ENCODE results near the gene FGF11. TPM values are rescaled to one million over a fixed set of nuclear protein-coding genes. Genes with fewer than 3 reads are reported as not detected.
A peak's percentile ranks its signal among the peaks of the same experiment; 100 is the strongest.

Gene FGF11
- total and polyA plus RNA-seq, 2 of the 13 experiments (the other 11 are each of a cell fraction or from before 2014, with no cell fraction given): 0.20 to 7.6 TPM

DNA sequence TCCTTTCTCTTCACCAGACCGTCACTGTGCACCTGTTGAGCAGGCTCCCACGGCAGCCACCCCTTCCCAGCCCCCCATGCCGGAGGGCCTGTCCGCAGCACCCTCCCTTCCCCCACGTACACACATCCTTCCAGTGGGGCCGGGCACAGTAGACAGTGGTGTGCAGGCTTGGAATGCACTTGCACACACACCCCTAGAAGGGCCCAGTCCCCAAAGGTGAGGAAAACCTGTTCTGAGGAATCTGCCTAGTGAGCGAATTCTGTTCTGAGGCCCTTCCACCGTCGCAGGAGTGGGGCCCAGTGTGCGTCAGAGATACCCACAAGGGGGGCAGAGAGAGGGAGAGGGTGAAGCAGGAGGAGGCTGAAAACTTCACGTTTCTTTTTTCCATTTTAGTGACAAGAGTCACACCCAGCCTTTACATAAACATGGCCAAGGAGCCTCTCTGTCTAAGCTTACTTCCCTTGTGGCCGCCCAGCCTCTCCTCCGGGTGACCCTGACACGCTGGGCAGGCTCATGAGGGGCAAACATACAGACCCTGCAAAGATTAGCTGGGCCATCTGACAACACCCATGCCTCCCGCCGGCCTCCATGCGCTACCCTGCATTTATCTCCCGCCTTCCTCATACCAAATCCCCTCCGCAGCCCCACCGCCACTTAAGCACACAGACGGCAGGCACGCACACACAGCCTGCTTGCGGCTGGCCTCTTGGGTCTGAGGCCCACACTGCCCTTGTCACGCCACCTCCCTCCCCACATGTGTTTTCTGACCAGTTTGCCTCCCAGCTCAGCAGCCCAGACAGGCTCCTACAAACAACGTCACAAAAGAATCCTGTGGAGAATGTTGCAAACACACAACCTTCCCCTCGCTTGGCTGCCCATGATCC is 38.3 kb downstream of the FGF11 start (continued):
- TF ChIP-seq, protein P1, sequence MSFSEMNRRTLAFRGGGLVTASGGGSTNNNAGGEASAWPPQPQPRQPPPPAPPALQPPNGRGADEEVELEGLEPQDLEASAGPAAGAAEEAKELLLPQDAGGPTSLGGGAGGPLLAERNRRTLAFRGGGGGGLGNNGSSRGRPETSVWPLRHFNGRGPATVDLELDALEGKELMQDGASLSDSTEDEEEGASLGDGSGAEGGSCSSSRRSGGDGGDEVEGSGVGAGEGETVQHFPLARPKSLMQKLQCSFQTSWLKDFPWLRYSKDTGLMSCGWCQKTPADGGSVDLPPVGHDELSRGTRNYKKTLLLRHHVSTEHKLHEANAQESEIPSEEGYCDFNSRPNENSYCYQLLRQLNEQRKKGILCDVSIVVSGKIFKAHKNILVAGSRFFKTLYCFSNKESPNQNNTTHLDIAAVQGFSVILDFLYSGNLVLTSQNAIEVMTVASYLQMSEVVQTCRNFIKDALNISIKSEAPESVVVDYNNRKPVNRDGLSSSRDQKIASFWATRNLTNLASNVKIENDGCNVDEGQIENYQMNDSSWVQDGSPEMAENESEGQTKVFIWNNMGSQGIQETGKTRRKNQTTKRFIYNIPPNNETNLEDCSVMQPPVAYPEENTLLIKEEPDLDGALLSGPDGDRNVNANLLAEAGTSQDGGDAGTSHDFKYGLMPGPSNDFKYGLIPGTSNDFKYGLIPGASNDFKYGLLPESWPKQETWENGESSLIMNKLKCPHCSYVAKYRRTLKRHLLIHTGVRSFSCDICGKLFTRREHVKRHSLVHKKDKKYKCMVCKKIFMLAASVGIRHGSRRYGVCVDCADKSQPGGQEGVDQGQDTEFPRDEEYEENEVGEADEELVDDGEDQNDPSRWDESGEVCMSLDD (CRISPR knock-in tag; IDR thresholded peaks at IDR 0.05; ENCODE audit: borderline replicate concordance): no peak
- TF ChIP-seq, protein P2, sequence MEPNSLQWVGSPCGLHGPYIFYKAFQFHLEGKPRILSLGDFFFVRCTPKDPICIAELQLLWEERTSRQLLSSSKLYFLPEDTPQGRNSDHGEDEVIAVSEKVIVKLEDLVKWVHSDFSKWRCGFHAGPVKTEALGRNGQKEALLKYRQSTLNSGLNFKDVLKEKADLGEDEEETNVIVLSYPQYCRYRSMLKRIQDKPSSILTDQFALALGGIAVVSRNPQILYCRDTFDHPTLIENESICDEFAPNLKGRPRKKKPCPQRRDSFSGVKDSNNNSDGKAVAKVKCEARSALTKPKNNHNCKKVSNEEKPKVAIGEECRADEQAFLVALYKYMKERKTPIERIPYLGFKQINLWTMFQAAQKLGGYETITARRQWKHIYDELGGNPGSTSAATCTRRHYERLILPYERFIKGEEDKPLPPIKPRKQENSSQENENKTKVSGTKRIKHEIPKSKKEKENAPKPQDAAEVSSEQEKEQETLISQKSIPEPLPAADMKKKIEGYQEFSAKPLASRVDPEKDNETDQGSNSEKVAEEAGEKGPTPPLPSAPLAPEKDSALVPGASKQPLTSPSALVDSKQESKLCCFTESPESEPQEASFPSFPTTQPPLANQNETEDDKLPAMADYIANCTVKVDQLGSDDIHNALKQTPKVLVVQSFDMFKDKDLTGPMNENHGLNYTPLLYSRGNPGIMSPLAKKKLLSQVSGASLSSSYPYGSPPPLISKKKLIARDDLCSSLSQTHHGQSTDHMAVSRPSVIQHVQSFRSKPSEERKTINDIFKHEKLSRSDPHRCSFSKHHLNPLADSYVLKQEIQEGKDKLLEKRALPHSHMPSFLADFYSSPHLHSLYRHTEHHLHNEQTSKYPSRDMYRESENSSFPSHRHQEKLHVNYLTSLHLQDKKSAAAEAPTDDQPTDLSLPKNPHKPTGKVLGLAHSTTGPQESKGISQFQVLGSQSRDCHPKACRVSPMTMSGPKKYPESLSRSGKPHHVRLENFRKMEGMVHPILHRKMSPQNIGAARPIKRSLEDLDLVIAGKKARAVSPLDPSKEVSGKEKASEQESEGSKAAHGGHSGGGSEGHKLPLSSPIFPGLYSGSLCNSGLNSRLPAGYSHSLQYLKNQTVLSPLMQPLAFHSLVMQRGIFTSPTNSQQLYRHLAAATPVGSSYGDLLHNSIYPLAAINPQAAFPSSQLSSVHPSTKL (CRISPR knock-in tag; IDR thresholded peaks at IDR 0.05): no peak; the same call in 1 of the 2 replicates
- TF ChIP-seq ARNTL (CRISPR knock-in tag; IDR thresholded peaks at IDR 0.05): peak; percentile 59; the same call in 1 of the 2 replicates
- no peak for TF ChIP-seq ZNF678 (CRISPR knock-in tag; IDR thresholded peaks at IDR 0.05)
- TF ChIP-seq ZSCAN30 (CRISPR knock-in tag; IDR thresholded peaks at IDR 0.05): no peak
- no peak for TF ChIP-seq NPAS2 (CRISPR knock-in tag; IDR thresholded peaks at IDR 0.05; ENCODE audit: borderline replicate concordance)
- no peak for TF ChIP-seq GTF3A (CRISPR knock-in tag; conservative IDR thresholded peaks at IDR 0.05)
- no peak for TF ChIP-seq ZNF567 (CRISPR knock-in tag; IDR thresholded peaks at IDR 0.05; ENCODE audit: borderline replicate concordance)
- TF ChIP-seq, protein P3, sequence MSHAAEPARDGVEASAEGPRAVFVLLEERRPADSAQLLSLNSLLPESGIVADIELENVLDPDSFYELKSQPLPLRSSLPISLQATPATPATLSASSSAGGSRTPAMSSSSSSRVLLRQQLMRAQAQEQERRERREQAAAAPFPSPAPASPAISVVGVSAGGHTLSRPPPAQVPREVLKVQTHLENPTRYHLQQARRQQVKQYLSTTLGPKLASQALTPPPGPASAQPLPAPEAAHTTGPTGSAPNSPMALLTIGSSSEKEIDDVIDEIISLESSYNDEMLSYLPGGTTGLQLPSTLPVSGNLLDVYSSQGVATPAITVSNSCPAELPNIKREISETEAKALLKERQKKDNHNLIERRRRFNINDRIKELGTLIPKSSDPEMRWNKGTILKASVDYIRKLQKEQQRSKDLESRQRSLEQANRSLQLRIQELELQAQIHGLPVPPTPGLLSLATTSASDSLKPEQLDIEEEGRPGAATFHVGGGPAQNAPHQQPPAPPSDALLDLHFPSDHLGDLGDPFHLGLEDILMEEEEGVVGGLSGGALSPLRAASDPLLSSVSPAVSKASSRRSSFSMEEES (CRISPR knock-in tag; IDR thresholded peaks at IDR 0.05): no peak
- TF ChIP-seq KDM4B (CRISPR knock-in tag; IDR thresholded peaks at IDR 0.05): no peak
- TF ChIP-seq TMF1 (CRISPR knock-in tag; IDR thresholded peaks at IDR 0.05; ENCODE audit: low read depth): no peak
- TF ChIP-seq, protein P4, sequence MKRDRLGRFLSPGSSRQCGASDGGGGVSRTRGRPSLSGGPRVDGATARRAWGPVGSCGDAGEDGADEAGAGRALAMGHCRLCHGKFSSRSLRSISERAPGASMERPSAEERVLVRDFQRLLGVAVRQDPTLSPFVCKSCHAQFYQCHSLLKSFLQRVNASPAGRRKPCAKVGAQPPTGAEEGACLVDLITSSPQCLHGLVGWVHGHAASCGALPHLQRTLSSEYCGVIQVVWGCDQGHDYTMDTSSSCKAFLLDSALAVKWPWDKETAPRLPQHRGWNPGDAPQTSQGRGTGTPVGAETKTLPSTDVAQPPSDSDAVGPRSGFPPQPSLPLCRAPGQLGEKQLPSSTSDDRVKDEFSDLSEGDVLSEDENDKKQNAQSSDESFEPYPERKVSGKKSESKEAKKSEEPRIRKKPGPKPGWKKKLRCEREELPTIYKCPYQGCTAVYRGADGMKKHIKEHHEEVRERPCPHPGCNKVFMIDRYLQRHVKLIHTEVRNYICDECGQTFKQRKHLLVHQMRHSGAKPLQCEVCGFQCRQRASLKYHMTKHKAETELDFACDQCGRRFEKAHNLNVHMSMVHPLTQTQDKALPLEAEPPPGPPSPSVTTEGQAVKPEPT (CRISPR knock-in tag; IDR thresholded peaks at IDR 0.05; ENCODE audit: low read depth): no peak
- no peak for TF ChIP-seq NFE2L2 (IDR thresholded peaks at IDR 0.05; ENCODE audit: low read length)
- TF ChIP-seq SUZ12 (IDR thresholded peaks at IDR 0.05; ENCODE audit: low read depth, low read length): no peak

All from HepG2 (cell line).